NCI-H345 treated with DMSO at 0.1 percent for 48 hours (cell line): ENCODE measurements around the gene GEMIN5.

Experiments used
- DNase-seq: peaks from one replicate; lab custom pipeline; 2025; ENCODE audit not compliant: unreplicated experiment; lab: John Stamatoyannopoulos, UW

The GEMIN5 gene

GRCh38 chr5:154857530-154858296 lies 80.3 kb downstream of the GEMIN5 start:
- peak; percentile 96 for DNase-seq

- no peak for DNase-seq
Observed at GRCh38 chr5:154851351-154851750, 86.7 kb downstream of the GEMIN5 start.

GRCh38 chr5:154850255-154851062 lies 87.6 kb downstream of the GEMIN5 start, which contains the start of gene FAXDC2:
Gene FAXDC2 (minus strand): TSS chr5:154850603. CDS start chr5:154838178, 12,425 bp downstream.
- no peak for DNase-seq

GRCh38 chr5:154849791-154850201 lies 88.2 kb downstream of the GEMIN5 start:
- DNase-seq: no peak

- DNase-seq: no peak
Observed at GRCh38 chr5:154849264-154849785, 88.7 kb downstream of the GEMIN5 start.

GRCh38 chr5:154844809-154845208 lies 93.2 kb downstream of the GEMIN5 start:
- no peak for DNase-seq

GRCh38 chr5:154842689-154843530 lies 95.1 kb downstream of the GEMIN5 start:
- no peak for DNase-seq

GRCh38 chr5:154841273-154841661 lies 96.7 kb downstream of the GEMIN5 start:
- DNase-seq: no peak

- no peak for DNase-seq
Observed at GRCh38 chr5:154840435-154841272, 97.4 kb downstream of the GEMIN5 start.
